GM18517 (cell line): ENCODE measurements around the gene MLPH.

Experiments used
- ATAC-seq: cut with Tn5 transposase; IDR thresholded peaks from one replicate; pipeline ENCODE4 v1.9.1; 2021; ENCODE audit warnings: mild to moderate bottlenecking, moderate library complexity; ENCODE audit not compliant: unreplicated experiment

The MLPH gene

DNA sequence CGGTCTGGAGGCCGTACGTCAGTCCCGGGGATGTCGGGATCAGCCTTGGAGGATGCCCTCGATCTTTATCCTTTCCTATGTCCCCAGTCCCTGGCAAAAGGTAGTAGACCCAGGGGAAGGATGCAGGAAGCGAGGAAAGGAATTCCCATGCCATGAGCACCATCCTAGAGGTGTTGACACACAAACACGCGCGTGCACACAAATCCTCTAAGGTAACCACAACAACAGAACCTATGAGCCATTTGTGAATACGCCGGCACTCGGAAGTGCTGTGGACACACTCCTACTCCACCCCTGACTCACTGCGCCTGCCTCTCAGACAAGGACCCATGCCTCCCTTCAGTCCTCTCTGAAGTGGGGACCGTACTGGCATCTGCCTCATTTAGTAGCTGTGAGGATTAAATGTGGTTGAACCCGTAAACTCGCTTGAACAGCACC lies 11.3 kb upstream of the MLPH start:
- no peak for ATAC-seq

DNA sequence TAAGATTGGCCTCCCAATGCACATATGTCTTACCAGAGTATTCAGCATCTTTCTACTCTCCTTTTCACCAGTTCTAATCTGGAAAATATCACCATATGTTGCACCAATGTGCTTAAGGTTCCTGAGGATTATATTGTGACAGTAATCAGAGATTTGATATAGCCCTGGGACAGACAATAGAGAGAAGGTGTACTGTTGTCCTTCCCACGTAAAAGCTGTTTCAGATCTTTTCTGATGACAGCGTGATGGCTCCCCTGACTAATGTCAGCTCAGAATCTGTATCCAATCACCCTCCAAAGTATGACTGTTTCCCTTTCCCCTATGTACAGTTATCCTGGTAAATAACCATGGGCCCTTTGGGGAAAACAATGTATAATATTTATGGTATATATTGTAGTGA lies 9.0 kb upstream of the MLPH start:
- no peak for ATAC-seq

DNA sequence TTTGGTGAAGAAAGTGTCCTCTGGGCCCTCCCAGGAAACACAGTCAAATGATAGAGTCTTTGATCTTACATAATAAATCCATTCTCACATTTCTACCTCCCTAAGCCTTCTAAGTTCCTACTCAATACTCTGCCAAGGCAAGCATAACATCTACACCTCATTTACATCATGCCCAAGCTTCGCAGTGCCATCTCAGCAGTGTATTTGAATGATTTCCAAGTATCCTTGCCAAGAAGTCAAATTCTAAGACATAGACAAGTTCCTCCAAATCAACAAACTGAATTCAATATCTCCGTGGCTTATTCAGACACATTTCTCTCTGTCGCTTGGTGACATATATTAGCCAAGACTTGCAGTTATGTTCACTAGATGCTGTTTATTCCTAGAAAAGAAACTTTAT lies 8.1 kb upstream of the MLPH start:
- no peak for ATAC-seq

DNA sequence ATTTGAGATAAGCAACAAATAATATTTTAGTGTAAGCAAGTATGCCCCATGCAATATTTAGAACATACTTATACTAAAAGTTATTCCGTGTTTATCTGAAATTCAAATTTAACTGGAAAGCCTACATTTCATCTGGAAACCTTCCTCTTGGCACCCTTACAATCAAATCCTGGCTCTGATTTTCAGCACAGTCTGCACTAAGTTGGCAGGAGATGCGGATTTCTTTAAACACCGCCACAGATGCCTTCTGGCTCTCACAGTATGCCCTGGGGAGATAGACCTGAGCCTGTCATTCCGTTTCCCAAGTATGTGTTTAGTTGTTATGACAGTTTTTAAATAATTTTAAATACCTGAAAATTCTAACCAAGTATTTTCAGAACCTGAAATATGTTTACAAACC lies 7.3 kb upstream of the MLPH start:
- ATAC-seq, result no peak

DNA sequence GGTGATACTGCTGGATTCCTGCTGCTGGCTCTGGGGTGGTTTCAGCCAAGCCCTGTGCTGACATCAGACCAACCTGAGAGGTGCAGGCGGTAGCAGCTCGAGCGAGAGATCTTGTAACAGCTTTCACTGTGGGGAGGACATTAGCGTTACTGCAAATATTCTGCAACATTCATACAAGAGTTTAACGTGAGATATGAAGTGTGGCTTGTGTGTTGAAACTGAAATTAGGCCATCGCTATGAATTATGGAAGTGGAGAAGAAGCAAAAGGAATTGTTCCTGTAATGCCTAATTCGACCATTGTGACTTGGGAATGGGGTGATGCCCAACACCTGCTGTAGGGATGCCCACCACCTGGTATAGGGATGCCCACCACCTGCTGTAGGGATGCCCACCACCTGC lies 6.5 kb upstream of the MLPH start:
- no peak for ATAC-seq

DNA sequence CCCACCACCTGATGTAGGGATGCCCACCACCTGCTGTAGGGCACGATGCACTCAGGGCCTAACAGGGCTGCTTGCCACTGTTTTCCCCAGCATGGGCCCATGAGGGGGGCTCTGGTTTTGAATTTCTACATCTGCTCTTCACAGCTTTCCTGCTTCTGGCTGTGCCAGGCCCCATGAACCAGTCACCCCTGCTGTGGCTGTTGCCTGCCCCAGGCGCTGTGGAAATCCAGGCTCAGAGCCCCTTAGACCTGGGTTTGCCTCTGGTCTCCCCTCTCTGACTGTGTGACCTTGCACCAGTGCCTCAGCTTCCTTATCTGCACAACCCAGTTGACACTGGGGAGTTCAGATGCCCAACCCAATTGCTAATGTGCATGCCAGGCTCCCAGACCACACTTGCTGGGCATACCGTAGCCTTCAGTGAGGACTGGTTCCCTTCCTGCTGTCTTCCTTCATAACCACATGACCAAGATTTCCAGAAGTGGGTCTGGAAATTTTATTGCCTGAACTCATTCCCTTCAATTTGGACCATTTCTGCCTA lies 6.0 kb upstream of the MLPH start:
- no peak for ATAC-seq

DNA sequence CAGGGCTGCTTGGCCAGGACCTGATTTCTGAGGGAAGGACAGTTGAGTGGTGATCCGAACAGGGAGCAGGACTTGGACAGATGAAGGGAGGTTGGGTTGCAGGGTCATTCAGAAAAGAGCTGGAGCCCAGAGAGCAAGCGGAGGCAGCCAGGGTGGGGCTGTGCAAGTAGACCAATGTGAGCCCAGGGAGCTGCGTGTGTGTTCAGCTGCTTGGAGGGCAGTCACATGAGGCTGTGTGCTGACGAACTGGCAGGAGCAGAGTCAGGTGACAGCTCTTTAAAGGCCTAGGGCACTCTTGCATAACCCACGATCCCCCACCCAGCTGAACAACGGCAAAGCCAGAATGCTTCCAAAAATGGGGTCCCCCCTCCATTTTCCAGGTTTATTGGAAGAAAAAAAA lies 4.6 kb upstream of the MLPH start:
- no peak for ATAC-seq

DNA sequence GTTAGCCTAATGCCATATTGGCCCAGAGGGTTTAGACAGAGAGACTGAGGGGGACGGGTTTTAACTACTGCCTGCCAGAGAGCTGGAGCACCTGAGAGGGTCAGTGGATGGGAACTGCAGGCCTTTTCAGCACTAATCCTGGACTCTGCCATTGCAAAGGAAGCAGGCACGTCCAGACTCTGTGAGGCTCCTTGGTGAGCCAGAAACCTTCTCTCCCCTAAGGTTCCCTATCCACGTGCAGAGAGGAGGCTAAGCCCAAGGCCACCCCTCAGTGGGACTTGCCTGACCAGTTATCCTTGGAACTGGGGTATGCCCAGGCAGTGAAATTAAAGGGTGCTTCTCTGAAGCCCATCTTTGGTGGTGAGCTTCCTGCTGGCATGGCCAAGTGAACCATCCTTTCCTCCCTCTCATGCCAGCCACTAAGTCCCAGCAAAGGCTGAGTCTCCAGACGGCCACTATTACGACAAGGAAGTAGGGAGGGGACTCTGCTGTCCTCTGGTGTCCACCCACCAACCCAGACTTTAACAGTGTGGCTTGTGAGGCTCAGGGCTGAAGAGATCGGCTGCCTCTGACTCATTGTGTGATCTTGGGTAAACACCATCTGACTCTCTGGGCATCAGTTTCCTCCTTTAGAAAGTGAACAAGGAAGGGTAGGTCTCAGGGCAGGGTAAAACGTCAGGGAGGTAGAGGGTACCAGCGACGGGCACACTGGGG lies 3.9 kb upstream of the MLPH start:
- ATAC-seq, result no peak

DNA sequence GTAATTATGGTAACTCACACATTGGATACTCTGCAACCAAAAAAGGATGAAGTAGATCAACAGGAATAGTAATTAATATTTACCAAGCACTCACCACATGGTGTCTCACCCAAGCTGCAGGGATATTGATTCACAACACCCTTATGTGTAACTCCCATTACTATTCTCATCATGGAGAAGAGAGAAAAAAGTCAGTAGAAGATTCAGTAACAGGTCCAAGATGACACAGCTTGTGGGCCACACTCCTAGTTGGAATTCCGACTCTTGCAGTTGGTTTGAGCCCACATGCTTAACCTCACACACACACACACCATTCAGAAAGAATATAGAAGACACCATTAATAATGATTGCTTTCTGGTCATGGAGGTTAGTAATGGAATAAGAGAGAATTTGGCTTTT lies 1.7 kb upstream of the MLPH start:
- no peak for ATAC-seq

DNA sequence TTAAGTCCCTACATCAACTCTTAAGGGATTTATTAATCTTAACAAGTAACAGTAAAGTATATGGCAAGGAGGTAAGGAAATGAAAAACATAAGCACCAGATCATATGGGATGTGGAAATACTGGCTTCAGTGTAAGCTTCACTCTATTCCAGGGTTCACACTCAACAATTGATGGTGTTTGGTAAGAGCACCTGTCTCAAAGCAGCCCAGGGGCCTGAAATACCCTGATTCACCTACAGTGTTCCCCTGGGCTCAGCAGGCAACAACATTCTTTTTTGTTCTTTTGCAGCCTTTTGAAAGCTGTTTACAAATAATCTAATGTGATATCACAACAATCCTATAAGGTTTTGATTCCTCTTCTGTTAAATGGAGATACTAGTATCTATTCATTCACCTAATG lies 1.2 kb upstream of the MLPH start:
- no peak for ATAC-seq

DNA sequence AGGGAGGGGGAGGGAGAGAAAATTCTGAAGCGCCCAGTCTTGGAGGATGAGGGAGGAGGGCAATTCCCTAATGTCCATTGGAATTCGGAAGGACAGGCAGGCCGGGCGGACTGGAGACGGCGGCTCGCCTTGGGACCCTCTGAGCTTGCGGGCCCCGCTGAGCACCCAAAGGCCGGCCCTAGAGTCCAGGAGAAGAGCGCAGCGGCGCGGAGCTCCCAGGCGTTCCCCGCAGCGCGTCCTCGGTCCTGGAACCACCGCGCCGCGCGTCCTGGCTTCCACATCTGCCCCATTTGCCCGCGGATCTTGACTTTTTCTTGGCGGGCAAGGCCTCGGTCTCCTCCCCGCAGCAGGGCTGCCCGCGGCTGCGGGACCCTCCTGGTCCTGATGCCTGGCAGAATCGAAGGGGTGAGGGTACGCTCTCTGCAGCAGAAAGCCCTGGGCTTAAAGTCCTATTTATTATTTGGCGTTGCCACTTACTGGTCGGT lies 675 bp upstream of the MLPH start:
- no peak for ATAC-seq

DNA sequence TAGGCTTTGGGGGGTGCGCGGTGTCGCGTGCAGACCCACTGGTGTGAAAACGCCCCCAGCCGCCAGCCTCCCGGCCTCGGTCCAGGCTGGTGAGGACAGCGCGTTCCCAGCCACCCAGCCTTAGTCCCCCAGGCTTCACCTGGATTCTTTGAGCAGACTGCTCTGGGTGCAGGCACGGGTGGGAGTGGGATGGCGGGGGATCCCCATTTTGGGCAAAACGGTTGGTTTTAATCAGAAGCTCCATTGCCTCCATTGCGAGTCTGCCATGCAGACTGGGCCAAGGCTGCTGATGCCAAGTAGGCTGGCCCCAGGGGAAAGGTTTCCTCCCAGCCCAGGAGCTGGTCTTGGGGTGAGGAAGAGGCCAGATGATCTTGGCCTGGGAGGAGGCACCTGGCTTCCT lies 445 bp downstream of the MLPH start:
- ATAC-seq, result no peak

DNA sequence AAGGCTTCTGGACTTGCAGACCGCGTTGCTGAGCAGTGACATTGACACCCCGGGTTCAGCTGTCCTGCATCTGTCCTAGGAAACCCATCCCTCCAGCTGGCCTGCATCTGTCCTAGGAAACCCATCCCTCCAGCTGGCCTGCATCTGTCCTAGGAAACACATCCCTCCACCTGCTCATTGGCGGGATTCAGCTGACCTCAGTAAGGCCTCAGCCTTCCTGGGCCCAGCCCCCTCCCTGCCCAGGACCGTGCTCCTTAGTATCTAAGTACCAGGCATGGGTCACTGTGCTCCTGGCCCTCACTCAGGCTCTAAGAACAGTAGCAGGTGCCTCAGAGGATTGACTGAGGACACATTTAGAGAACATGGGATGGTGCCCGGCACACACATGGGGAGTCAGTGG lies 1.2 kb downstream of the MLPH start:
- no peak for ATAC-seq

DNA sequence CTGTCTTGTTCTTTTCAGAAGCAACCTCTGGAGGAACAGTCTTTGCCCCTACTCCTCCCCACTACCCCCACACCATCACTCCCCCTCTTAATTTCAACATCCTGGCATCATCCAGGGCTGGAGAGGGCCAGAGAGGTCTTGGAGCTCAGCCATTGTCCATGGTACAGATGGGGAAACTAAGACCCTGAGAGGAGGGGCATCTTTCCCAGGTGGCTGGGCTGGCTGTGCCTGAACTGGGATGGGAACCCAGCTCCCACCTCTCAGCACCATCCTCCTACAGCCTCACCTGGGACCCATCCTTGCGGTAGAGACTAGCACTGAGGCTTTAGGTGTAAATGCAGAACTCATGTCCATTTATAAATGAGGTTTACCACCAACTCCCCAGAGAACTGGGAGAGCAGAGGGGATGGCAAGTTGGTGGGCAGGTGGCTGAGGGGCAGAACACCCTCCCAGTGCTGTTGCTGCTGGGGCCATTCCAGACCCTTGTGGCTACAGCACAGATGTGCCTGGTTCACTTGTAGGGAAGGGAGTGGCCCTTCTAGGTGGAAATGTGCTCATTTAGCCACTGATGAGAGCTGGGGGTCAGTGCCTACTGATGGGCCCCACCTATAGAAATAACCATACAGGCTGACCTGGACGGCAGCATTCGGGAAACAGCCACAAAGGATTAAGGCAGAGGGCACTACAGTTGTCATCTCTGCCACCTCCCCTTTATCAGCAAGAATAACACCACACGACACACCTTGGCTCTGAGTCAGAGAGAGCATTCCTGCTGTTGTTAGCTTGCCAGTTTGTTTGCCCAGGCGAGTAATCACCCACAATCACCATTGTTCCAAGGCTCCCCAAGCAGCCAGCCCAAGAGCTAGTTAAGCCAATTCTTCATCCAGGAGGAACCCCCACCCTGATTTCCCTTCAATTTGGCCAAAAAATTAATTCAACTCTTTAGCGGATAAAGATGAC lies 2.1 kb downstream of the MLPH start:
- no peak for ATAC-seq

DNA sequence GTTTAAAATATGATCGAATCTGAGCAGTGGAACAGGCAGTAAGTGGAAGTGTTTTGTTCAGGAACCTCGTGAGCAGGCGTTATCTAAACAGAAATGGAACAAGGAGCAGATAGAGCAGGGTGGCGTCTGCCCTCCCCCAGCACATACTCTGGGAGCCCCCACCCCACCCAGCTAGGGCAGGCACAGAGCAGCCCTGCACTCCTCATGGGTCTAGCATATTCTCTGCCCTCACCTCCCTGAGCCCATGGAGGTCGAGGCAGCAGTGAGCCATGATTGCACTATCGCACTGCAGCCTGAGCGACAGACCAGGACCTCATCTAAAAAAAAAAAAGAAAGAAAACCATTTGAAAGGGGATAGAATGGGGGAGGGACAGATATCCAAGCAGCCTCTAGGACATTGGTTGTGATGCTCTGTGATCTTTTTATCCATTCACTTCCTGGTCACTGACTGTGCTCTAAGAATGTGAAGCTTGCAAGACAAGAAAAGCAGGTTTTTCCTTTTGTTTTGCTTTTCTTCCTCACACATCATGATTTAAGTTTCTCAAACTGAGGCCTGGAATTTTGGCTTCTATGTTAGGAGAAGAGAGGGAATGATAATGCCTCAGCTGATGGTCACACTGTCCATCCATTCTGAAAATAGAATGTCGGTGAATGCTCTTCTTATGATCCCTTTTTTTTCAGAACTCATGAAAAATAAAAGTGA lies 3.1 kb downstream of the MLPH start:
- no peak for ATAC-seq

DNA sequence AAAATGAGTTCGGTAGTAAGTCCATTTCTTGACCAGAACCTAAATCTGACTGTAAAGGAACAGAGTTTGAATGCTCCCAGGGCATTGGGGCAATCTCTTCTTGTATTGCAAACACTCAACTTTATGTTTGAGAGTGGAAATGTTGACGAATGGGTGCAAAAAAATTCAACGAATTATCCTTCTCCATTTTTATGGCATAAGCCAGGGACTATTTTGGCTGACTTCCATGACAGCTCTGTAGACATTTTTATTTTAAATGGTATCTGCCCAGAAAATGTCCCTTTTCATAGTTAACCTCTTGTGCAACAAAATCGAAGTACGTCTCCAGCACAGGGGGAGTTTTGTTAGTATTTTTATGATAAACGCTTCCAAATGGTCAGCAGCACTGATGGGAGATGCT lies 3.7 kb downstream of the MLPH start:
- no peak for ATAC-seq

DNA sequence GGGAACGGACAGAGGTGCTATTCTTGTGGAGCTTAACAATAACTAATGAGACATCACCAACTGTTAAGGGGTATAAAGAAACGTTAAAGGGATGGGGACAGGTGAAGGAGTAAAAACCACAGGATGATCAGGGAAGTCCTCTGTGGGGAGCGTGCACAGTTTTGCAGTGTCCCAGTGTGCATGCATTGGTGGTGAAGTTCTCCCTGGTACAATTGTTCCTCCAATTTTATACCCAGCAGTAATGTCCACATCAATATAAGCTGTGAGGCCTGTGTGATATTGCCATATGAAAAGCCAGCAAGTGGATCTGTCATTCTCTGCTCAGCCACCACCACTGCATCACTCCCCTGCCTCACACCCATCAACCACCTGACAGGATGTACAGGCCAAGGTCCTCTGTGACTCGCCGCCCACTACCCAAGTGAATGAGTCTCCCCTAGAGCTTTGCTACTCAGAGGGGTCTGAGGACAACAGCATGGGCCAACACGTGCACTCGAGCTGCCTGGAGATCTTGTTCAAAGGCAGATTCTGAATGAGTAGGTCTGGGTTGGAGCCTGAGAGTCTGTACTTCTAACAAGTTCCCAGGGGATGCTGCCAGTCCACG lies 4.6 kb downstream of the MLPH start:
- ATAC-seq, result no peak

DNA sequence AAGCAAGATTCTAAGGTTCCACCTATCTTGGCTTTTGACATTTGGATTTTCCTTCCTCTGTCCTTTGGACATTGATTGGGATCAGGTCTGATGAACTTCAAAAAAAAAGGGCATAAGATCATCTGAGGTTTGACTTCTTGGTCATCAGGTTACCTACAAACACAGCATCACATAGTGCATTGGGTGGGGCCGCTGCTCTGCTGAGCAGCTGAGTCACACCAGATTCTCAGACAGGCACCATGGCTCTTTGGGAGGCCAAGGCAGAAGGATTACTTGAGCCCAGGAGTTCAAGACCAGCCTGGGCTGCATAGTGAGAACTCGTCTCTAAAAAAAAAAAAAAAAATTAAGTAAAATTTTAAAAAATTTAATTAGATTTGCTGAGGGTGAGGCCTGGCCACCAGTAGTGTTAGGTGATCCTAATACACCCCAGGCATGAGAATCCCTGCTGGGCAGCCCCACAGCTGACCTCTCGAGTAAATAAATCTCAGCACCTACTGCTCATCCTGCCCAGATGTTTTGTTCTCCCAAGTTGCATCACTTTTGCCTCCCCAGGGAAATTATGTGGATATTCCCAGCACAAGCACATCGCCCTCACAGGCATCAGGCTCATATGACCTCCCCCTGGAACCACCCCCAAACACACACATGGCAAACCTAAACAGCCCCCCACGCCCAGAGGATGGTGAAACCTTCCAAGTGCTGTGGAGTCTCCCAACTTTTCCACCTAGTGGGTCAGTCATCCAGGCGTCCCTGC lies 5.3 kb downstream of the MLPH start:
- ATAC-seq, result no peak

DNA sequence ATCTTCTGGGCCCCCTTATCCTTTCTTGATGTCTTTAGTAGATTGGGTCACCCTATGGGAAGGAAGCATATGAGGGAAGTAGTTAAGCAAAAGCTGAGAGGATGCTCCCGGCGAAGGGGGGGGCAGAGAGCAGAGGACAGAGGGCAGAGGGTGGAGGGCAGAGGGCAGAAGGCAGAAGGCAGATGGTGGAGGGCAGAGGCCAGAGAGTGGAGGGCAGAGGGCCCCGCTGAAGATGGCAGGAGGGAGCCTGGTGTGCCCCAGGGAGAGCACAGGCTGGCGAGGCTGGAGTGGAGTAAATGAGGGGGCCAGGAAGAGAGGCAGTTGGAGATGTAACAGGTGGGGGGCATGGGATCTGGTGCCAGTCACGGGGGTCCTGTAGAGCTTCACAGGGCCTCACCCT lies 7.0 kb downstream of the MLPH start:
- ATAC-seq, result no peak

DNA sequence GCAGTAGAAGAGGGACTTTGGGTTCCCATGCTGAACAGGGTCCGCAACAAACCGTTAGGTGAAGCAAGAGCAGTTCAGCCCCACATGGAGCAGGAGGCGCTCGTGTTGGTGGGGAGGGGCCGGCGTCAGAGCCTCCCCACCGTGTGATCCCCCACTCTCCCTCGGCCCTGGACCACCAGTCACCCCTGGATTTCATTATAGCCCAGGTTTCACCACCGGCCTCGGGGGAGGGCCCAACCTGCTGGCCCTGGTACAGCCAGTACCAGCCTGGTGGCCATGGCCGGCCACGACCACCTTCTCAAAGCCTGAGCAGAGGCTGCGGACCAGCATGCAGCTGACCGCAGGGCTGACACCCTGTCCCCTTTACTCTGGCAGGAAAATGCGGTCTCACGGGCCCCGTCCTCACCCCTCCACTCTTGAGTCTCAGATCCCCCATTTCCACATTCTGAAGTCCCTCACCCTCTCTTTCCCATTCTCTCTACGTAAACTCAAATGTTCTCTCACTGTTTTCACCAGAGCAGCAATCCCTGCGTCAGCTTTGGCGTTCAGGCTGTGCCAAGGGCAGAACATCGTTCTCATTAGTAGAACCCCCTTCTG lies 8.6 kb downstream of the MLPH start:
- no peak for ATAC-seq
